Measurements from ENCODE around the gene UBAC2. TPM values are rescaled to one million over a fixed set of nuclear protein-coding genes. Genes with fewer than 3 reads are reported as not detected.

Gene UBAC2
- total and polyA plus RNA-seq, 2 of the 4 experiments (the other 2 are of a cell fraction) = 20.8 to 36.3 TPM

- Histone ChIP-seq H3K4ac (ENCODE audit: low read depth, low read length) (no peak overlapping the region), H2BK120ac (ENCODE audit: low read depth, low read length) (no peak overlapping the region), H3K27me3 (ENCODE audit: control insufficient read depth, insufficient read depth, low read length) (no peaks in the 10 kb centered on the region), H2AK9ac (replicated peaks; ENCODE audit: low read depth, low read length, poor library complexity) (no peak overlapping the region), H3K4me1 (ENCODE audit: control insufficient read depth, insufficient read depth, low read length) (peaks cover 16% of the 10 kb centered on the region), H3K27ac (ENCODE audit: insufficient read depth, low read length) (no peak overlapping the region), H2AK5ac (ENCODE audit: low read depth, low read length) (no peak overlapping the region), H3K18ac (ENCODE audit: low read depth, low read length) (no peak overlapping the region), H3K36me3 (ENCODE audit: control insufficient read depth, insufficient read depth, low read length) (peaks cover 5% of the 10 kb centered on the region), H3K4me3 (ENCODE audit: insufficient read depth, low read depth, low read length) (no peak overlapping the region), H3K79me1 (ENCODE audit: low read depth in 1 of 2, low read length in 2 of 2) (peaks cover 0 to 19% of the 10 kb centered on the region in 2 experiments; a peak in 2 of 4 replicates), H3K9ac (ENCODE audit: low read depth, low read length) (no peak overlapping the region), H2BK5ac (ENCODE audit: low read depth, low read length, poor library complexity, severe bottlenecking) (no peak overlapping the region), H3K56ac (ENCODE audit: extremely low read depth, insufficient read depth, low read length) (no peak overlapping the region), H2AFZ (replicated peaks; ENCODE audit: low read length, poor library complexity) (no peak overlapping the region), H4K5ac (ENCODE audit: low read depth, low read length) (no peak overlapping the region), H3K23ac (ENCODE audit: low read depth, low read length) (no peak overlapping the region), H3K9me1 (ENCODE audit: insufficient read depth, low read length) (peaks cover 24% of the 10 kb centered on the region), H4K8ac (ENCODE audit: low read depth in 2 of 2, low read length in 2 of 2) (no peak overlapping the region), H4K20me1 (ENCODE audit: insufficient read depth, low read length) (peaks cover 36% of the 10 kb centered on the region), H4K91ac (ENCODE audit: insufficient read depth, low read depth, low read length) (no peak overlapping the region), H2BK15ac (ENCODE audit: low read depth, low read length) (no peak overlapping the region), H3K9me3 (ENCODE audit: control insufficient read depth, insufficient read depth, low read length) (no peaks in the 10 kb centered on the region), H3K4me2 (ENCODE audit: low read depth, low read length) (no peak overlapping the region), H3K14ac (replicated peaks; ENCODE audit: low read depth, low read length) (no peak overlapping the region), H2BK20ac (ENCODE audit: low read depth, low read length) (no peak overlapping the region)
- 90% methylated on average over 8 of the region's 8 CpGs; no CpG with 5 or more reads in 1 of the 2 experiments for WGBS, 2 experiments (ENCODE audit: extremely low coverage in 2 of 2, insufficient read length in 1 of 2)
- ATAC-seq (ENCODE audit: low read depth) (no peak), DNase-seq (no peak)
- ChIA-PET POLR2A (ENCODE audit: unreplicated experiment) (no interaction called here), CTCF (no interaction called here)
- intact Hi-C loops (cut with micrococcal nuclease) (no loop called here), dilution Hi-C loops (cut with HindIII; ENCODE audit: low sequenced_read_pairs, unreplicated experiment) (no loop called here), in situ Hi-C loops (cut with MboI; ENCODE audit: low sequenced_read_pairs) (no loop called here)
- BruUV-seq (replicated peaks) = no TSS peak
- TF ChIP-seq CEBPB (IDR thresholded peaks at IDR 0.05; ENCODE audit: low read depth, low read length) = no peak
- TF ChIP-seq MXI1 (IDR thresholded peaks at IDR 0.05; ENCODE audit: borderline replicate concordance, low read depth, low read length) = no peak
- no peak for TF ChIP-seq RAD21 (IDR thresholded peaks at IDR 0.05; ENCODE audit: low read length)
- TF ChIP-seq RCOR1 (IDR thresholded peaks at IDR 0.05; ENCODE audit: insufficient replicate concordance, low read length) = no peak
- TF ChIP-seq, protein P1, sequence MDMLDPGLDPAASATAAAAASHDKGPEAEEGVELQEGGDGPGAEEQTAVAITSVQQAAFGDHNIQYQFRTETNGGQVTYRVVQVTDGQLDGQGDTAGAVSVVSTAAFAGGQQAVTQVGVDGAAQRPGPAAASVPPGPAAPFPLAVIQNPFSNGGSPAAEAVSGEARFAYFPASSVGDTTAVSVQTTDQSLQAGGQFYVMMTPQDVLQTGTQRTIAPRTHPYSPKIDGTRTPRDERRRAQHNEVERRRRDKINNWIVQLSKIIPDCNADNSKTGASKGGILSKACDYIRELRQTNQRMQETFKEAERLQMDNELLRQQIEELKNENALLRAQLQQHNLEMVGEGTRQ (IDR thresholded peaks at IDR 0.05; ENCODE audit: low read depth, low read length) = no peak
- no peak for TF ChIP-seq CHD1 (IDR thresholded peaks at IDR 0.05; ENCODE audit: low read depth, low read length)
Measured at GRCh38 chr13:99354371-99354951, 153.8 kb downstream of the UBAC2 start.

All from IMR-90 (cell line).